HG03460 (cell line): Measurements from ENCODE around the gene PRKCZ.

Source experiments
- ATAC-seq: cut with Tn5 transposase; IDR thresholded peaks from one replicate; pipeline ENCODE4 v1.9.1; 2021; ENCODE audit not compliant: unreplicated experiment

The PRKCZ gene

GRCh38 chr1:2061065-2061778 lies 11.0 kb downstream of the PRKCZ start:
- no peak for ATAC-seq

DNA sequence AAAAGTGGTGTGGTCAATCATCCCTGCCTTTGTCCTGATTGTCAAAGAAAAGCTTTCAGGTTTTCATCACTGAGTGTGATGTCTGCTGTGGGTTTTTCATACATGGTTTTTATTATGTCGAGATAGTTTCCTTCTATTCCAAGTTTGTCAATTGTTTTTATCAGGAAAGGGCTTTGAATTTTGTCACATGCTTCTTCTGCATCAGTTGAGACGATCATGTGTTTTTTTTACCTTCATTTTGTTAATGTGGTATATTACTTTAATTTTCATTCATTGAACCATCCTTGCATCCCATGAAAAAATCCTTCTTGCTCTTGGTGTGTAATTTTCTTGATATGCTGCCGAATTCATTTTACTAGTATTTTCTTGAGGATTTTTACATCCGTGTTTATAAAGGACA lies 15.5 kb downstream of the PRKCZ start:
- ATAC-seq: no peak

GRCh38 chr1:2067393-2067792 lies 17.2 kb downstream of the PRKCZ start:
- ATAC-seq: no peak

GRCh38 chr1:2067981-2068380 lies 17.8 kb downstream of the PRKCZ start:
- ATAC-seq: no peak

GRCh38 chr1:2068951-2069350 lies 18.7 kb downstream of the PRKCZ start:
- no peak for ATAC-seq

GRCh38 chr1:2070016-2070415 lies 19.8 kb downstream of the PRKCZ start:
- no peak for ATAC-seq

- no peak for ATAC-seq
These were observed 20.8 kb downstream of the PRKCZ start for GRCh38 chr1:2070800-2071530.

GRCh38 chr1:2072109-2072806 lies 22.0 kb downstream of the PRKCZ start:
- no peak for ATAC-seq

DNA sequence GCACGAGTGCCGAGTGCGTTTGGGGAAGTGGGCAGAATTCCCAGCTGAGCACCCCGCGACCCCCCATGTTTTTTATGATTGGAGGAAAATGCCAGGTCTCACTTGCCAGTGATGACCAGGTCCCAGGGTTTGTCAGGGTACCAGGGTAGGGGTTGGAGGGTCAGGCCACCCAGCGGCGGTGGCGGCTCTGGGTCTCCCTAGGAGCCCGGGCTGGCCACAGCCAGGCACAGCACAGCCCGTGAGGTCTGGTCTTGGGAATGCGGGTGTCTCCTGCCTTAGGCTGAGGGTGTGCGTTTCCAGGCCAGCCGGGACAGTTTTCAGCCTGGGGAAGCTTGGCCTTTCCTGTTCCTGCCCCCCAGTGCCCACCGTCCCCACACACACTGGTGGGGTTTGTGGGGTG lies 22.7 kb downstream of the PRKCZ start:
- ATAC-seq: no peak

DNA sequence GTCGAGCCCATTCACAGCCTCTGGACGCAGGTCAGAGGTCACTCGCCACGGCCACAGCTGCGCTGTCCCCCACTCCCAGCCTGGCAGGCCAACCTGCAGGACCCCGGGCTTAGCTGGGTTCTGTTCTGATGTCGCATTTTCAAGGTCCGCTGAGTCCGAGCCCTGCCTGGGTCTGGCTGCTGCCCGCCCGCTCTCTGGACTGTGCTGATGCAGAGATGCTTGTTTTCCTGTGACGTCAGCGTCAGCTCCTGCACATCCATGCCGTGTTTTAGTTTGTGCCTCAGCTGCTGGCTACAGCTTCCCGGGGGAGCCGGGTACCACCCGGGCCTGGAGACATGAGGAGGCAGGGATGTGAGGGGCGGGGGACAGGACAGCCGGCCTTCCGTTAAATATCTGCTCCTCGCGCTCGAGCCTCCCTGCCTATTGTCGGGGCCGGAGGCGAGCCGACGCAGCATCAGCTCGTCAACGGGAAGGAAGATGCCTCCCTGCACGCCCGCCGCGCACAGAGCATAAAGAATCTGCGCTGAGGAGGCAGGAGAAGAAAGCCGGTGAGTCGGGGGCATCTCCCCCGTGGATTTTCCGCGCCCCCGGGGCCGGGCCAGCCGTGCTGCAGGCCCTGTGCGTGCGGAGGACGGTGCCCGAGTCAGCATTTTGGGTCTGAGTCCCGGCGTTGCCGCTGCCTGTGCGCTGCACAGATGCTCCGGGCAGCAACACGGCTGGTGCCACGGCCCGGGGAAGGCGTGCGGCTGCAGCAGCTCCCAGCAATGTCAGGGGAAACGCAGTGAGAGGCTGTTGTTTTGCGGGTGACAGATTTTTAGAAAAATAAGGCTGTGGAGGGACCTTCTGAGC lies 23.4 kb downstream of the PRKCZ start:
- ATAC-seq: no peak

- no peak for ATAC-seq
These were observed 24.2 kb downstream of the PRKCZ start for GRCh38 chr1:2074396-2074795.

DNA sequence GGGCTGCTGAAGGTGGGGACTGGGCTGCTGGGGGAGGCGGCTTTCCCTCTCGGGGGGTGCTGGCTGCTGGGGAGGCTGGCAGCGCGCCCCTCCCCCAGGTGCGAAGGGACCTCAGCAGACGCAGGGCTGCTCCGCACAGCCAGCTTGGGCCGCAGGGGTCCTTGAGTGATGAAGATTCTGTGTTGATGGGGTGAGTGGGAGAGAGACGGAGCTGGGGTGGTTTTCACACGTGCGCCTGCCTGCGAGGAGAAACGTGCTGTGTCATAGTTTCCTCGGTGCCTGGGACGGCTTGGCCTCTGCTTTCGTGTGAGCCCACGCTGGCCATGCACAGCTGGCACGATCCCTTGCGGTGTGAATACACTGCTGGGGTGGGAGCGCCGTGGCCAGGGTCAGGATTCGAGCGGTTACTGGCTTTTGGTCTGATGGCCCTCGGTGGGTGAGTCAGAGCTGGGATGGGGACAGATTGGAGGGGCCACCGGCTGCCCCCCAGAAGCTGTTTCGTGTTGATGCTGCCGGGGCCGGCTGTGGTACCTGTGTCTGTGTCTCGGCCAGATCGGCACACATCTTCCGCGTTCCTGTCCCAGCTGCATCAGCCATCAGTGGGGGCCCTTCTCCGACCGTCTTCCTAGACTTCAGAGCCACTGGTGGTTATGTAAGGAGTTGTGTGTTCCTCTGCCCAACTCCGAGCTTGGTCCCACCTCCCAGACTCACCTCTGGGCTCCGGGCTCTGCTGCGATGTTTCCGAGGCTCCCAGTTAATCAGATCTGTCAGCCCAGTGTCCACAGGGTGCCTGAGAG lies 24.9 kb downstream of the PRKCZ start:
- no peak for ATAC-seq

- no peak for ATAC-seq
These were observed 26.6 kb downstream of the PRKCZ start for GRCh38 chr1:2076826-2077225.

DNA sequence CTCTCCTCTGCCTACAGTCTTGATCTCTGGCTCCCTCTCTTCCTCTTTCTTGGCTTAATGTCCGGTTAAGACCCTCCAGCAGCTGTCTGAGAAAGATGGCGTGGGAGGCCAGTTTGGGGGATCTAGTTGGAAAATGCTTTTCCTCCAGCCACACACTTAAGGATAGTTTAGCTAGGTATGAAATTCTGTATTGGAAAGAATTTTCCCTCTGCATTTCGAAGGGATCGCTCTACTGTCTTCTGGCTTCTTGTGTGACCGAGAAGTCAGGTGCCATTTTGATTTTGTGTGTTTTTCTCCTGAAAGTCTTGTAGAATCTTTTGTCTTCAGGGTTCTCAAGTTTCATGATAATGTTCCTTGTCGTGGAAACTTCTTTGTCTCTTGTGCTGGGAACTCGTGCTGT lies 28.0 kb downstream of the PRKCZ start:
- no peak for ATAC-seq

DNA sequence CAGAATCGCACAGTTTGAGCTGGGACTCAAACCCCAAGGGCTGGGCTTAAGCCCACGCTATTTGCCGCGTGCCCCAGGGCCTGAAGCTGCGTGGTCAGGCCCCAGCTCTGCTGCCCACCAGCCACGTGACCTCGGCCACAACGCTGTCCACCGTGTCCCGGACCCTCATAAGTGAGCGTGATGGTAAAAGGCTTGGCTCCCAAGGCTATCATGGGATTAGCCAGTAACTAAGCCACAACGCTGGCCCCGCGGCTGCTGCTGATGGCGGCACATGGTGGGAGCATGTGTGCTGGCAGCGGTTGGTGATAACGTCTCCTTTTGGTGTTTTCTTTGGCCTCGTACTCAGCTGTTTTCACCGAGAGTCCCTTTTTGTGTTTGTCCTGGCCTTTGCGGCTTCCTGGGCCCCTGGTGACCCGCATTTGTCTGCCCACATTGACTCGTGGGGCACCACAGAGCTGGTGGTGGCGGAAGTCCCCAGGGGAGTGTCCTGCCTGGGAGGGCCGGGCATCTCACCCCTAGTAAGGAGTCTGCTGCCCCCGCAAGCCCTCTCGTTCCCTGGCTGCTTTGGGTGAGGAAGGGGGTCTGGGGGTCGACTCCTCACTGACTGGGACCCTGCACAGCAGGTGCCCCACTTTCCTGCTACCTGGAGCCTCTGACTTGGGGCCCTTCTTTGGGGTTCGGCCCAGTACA lies 29.3 kb downstream of the PRKCZ start:
- no peak for ATAC-seq

DNA sequence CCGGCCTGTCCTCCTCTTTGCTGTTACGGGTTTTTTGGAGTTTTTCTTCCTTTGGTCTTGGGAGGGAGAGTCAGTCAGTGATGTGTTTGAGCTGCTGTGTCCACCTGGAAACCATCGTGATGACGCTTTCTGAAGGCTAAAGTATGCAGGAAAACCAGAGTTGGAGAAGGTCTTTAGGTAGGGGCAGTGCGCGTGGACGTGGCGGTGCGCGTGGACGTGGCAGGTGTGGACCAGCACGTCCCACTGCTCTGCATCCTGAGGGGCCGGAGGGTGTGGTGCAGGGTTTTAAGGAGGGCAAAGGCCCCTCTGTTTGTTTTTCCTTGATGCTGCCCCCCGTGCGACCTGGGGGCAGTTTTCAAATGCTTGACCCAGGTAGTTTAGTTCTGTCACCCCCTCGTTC lies 29.9 kb downstream of the PRKCZ start:
- no peak for ATAC-seq

DNA sequence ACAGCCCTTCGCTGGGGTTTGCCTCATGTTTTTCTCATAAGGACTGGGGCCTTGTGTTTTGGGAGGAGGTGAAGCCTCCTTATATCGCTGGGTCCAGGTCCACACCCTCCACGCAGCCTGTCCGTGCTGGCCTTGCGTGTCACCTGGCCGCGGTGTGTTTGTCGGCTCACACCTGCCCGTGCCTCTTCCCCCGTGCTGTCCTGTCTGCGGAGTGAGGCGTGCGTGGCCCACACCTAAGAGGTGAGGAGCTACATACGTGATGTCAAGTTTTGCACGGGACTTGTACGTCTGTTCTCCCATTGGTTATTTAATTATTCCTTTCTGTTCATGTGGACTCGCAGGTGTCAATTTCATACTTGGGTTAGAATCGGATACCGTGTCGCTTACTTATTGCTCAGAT lies 30.7 kb downstream of the PRKCZ start:
- ATAC-seq: no peak

DNA sequence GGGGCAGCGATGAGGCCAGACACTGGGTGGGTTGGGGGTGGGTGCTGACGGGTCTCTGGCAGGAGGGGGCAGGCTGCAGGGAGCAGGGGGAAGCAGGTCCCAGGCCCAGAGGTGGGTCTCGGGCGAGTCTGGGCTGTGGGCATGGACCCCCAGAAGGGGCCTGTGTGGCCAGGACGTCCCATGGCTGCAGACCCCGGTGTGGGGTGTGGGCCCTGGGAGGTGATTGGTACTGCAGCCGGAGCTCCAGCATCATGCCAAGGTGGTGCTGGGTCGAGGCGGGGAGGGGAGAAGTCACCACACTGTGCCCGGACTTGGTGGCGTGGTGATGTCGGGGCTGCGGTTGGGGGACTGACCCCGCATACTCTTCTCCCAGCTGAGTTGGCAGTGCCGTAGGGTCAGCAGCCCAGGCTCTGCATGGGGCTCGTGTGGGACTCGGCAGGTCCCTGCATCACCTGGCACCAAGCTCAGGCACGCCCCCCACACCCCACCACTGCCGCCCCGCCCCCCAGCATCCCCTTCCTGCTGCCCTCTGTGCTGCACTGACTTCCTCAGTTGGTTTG lies 31.2 kb downstream of the PRKCZ start:
- ATAC-seq: no peak

DNA sequence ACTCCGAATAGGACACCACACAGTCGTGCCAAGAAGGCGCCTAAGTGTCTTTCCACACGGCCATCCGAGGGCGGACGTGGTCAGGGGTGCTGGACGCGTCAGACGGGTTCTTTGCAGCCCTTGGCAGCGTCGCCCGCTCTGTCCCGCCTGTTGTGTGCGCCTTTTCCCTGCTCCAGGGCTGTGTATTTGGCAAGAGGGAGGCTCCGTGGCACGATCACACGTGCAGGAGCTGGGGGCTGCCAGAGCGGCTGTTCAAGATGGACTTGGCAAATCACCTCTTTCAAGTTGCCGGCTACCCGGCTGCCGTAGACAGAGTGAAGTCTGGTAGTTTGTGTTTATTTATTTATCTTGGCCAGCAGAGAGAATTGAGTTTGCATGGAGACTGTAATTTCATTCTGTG lies 31.9 kb downstream of the PRKCZ start:
- ATAC-seq: no peak

DNA sequence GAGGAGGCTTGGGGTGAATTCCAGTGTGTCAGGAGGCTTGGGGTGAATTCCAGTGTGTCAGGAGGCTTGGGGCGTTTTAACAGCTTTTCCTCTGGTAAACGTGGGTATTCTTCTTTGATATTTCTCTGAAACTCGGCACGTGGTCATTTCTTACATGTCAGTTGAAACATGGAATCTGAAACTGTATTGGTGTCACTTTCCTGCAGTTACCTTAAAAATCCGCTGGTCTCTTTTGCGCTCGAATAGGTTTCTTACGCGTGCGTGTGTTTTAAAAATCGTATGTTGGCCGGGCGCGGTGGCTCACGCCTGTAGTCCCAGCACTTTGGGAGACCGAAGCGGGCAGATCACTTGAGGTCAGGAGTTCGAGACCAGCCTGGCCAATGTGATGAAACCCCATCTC lies 33.5 kb downstream of the PRKCZ start:
- ATAC-seq: no peak
